ENCODE results near the gene DUSP22. TPM values are rescaled to one million over a fixed set of nuclear protein-coding genes. Genes with fewer than 3 reads are reported as not detected.

DUSP22 gene
- total and polyA plus RNA-seq, 2 donors (not counting 1 experiment from before 2014, with no cell fraction given): 117 to 133 TPM

GRCh38 chr6:392441-393390 lies 100.4 kb downstream of the DUSP22 start:
- H3K9ac ChIP-seq (ENCODE audit: low read length): peak overlapping the region; percentile 93
- H4K20me1 ChIP-seq (ENCODE audit: control insufficient read depth, insufficient read depth, low read length, poor library complexity, severe bottlenecking): peaks cover 54% of the 10 kb centered on the region
- peaks cover 39 to 52% of the 10 kb centered on the region in 2 donors for H3K4me1 ChIP-seq (ENCODE audit: control insufficient read depth in 2 of 2, insufficient read depth in 2 of 2, low read length in 2 of 2)
- Mint-ChIP-seq H3K27ac (peak overlapping the region; percentile 99), H3K9me3 (ENCODE audit: insufficient read depth) (no peaks in the 10 kb centered on the region), H3K27me3 (no peaks in the 10 kb centered on the region), H3K4me1 (peaks cover 60% of the 10 kb centered on the region), H3K4me3 (peak overlapping the region; percentile 95)
- peak overlapping the region; percentile 91 for H3K4me2 ChIP-seq (replicated peaks; ENCODE audit: low read depth, low read length, poor library complexity, severe bottlenecking)
- H3K79me2 ChIP-seq (ENCODE audit: control insufficient read depth, insufficient read depth, low read length): peaks cover 58% of the 10 kb centered on the region
- CTCF ChIA-PET: interaction anchor here (0.7 to 8.8 kb wide), 19 partner anchors 10 to 1004 kb away, joined by 3 to 72 read pairs (median 3); no protein-coding TSS in a partner anchor
- peak; percentile 6 for ATAC-seq (ENCODE audit: low read depth)
- H2AFZ ChIP-seq (ENCODE audit: insufficient read depth, low read depth, low read length, poor library complexity, severe bottlenecking): no peak overlapping the region
- H3K36me3 ChIP-seq (replicated peaks in 1 of 2; ENCODE audit: control extremely low read depth in 1 of 2, control insufficient read depth in 1 of 2, extremely low read depth in 1 of 2, insufficient read depth in 2 of 2, low read length in 1 of 2): peaks cover 2 to 40% of the 10 kb centered on the region in 2 experiments
- intact Hi-C loops (cut with micrococcal nuclease): loop anchor here (5.0 kb wide), 3 partner anchors 55 to 990 kb away; no protein-coding TSS in a partner anchor
- H3K4me3 ChIP-seq (ENCODE audit: control extremely low read depth in 1 of 5, extremely low read depth in 1 of 5, insufficient read depth in 1 of 5, low read depth in 2 of 5, low read length in 4 of 5): peak overlapping the region; percentile 63 to 98 (median 93)
- H3K27ac ChIP-seq (ENCODE audit: low read length in 2 of 2): peak overlapping the region; percentile 44 to 82
- DNase-seq: peak; percentile 71
- H3K9me3 ChIP-seq (ENCODE audit: control extremely low read depth in 1 of 3, control insufficient read depth in 2 of 3, insufficient read depth in 1 of 3, low read length in 2 of 3): no peaks in the 10 kb centered on the region
- under 1% methylated on average over 108 of the region's 108 CpGs for WGBS (ENCODE audit: insufficient coverage)
- POLR2A ChIA-PET: interaction anchor here (0.9 to 5.0 kb wide), 17 partner anchors 8 to 213 kb away, joined by 3 to 35 read pairs (median 6); partner anchors contain the start of gene DUSP22
- no peak for TF ChIP-seq EZH2 (IDR thresholded peaks at IDR 0.05; ENCODE audit: borderline replicate concordance, insufficient read depth, low read depth, low read length, poor library complexity, severe bottlenecking)
- TF ChIP-seq, protein P1, sequence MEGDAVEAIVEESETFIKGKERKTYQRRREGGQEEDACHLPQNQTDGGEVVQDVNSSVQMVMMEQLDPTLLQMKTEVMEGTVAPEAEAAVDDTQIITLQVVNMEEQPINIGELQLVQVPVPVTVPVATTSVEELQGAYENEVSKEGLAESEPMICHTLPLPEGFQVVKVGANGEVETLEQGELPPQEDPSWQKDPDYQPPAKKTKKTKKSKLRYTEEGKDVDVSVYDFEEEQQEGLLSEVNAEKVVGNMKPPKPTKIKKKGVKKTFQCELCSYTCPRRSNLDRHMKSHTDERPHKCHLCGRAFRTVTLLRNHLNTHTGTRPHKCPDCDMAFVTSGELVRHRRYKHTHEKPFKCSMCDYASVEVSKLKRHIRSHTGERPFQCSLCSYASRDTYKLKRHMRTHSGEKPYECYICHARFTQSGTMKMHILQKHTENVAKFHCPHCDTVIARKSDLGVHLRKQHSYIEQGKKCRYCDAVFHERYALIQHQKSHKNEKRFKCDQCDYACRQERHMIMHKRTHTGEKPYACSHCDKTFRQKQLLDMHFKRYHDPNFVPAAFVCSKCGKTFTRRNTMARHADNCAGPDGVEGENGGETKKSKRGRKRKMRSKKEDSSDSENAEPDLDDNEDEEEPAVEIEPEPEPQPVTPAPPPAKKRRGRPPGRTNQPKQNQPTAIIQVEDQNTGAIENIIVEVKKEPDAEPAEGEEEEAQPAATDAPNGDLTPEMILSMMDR (IDR thresholded peaks at IDR 0.05): no peak
- no peaks in the 10 kb centered on the region for H3K27me3 ChIP-seq (replicated peaks in 1 of 4; ENCODE audit: control extremely low read depth in 1 of 4, control insufficient read depth in 3 of 4, insufficient read depth in 4 of 4, low read length in 3 of 4)
